Fibroblast of mammary gland (primary cell): ENCODE results near the gene MOB3B.
"Not testable (repeated sequence)": the region's sequence is repeated elsewhere in the genome, so short reads cannot be mapped to it uniquely, and the experiment has no call there.

Experiments
- DNase-seq: peaks from one replicate; pipeline ENCODE4 v3.0.0-alpha.2; 2010; ENCODE audit warnings: low read depth
- H3K4me3 ChIP-seq: 2 replicates; pipeline ENCODE4 v1.5.1; 2011; ENCODE audit warnings: low read depth, mild to moderate bottlenecking, low read length, moderate library complexity; ENCODE audit not compliant: control insufficient read depth
- CTCF ChIP-seq: conservative IDR thresholded peaks from 2 replicates; pipeline ENCODE4 v1.5.1; 2011; ENCODE audit warnings: low read depth, low read length, inconsistent platforms; ENCODE audit not compliant: control insufficient read depth, insufficient read depth

MOB3B gene

GRCh38 chr9:27470291-27470856, 59.2 kb downstream of the MOB3B start:
- no peak overlapping the region for H3K4me3 ChIP-seq
- TF ChIP-seq CTCF = no peak
- no peak for DNase-seq

DNA sequence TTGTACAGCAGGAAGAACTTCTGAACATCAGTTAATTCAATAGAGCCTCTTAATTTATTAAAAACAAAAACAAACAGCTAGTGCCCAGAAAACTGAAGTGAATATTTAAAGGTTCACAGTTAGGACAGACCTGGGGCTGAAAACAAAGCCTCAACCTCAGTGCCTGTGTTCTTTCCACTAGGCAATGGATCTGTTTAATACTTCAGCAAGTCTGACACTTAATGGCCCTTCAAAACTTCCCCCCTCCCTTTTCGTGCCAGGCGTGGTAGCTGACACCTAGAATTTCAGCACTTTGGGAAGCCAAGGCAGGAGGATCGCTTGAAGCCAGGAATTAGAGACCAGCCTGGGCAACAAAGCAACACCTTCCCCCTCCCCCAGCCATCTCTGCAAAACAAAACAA, 60.1 kb downstream of the MOB3B start:
- H3K4me3 ChIP-seq = no peak overlapping the region
- TF ChIP-seq CTCF = no peak
- no peak for DNase-seq

DNA sequence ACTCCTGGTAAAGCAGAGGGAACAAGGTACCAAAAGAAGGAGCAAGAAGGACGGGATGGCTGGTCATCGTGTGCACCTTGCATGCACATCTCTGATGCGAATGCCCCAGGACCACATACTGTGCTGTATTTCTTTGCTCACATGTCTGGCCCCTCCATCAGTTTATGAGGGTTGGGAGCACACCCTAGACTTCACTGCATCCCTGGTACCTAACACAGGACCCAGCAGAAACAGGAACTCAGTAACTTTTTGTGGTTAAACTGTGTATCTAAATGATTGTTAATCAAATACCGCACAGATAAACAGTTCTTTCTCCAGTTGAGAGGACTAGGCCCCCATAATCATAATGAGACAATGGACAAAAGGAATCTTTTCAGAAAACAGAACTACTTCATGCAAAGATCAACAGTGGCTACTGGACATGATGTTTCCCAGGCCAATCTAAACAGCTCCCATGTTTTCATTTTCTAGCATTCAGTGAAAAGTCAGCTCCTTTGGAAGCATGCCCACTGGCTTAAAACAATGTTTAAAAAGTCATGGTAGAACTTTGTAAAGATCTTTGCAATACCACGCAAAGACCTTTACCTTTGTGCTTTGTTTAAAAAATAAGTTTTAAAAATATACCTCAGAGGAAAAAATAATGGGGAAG, 61.0 kb downstream of the MOB3B start:
- DNase-seq = no peak
- TF ChIP-seq CTCF = no peak
- no peak overlapping the region for H3K4me3 ChIP-seq

DNA sequence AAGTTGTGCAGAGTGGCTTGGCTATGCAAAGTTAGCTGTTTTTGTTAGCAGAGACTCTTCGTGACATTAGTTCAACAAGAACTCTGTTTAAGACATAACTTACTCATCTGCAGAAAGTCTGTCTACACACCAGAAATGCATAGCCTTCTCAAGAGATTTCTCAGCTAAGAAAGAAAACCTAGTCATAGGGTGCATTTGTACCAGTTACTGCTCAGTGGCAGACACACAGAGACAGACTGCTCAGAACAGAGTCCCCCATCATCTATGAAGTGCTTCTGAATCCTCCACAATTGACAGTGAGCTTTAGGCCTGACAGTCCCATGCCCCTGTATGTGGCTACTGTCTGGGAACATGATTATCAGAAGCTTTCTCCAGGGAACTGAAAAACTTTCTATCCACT, 61.6 kb downstream of the MOB3B start:
- DNase-seq = no peak
- H3K4me3 ChIP-seq = no peak overlapping the region
- no peak for TF ChIP-seq CTCF

DNA sequence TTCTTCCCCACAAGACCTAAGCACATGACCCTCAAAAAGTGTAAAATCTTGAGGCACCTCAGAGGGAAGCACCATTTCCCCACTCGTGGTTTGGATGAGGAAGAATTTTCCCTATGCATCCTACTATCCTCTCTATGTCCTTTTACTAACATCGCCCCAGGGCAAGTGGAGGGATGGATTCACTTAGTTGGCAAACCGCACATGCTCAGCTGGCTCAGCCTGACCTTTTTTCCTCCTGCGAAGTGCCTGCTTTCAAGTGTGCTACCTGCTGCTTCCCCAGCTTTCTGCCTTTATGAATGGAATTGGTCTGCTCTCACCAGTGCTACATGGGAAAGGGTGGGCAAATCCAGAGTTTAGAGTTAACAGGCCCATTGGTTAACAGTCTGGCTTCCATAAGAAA, 62.1 kb downstream of the MOB3B start:
- no peak for DNase-seq
- H3K4me3 ChIP-seq = no peak overlapping the region
- TF ChIP-seq CTCF = no peak

- not testable (repeated sequence) for DNase-seq, H3K4me3 ChIP-seq
Observed at GRCh38 chr9:27466516-27466915, 63.1 kb downstream of the MOB3B start.

- not testable (repeated sequence) for DNase-seq, H3K4me3 ChIP-seq
Observed at GRCh38 chr9:27464950-27465349, 64.7 kb downstream of the MOB3B start.

DNA sequence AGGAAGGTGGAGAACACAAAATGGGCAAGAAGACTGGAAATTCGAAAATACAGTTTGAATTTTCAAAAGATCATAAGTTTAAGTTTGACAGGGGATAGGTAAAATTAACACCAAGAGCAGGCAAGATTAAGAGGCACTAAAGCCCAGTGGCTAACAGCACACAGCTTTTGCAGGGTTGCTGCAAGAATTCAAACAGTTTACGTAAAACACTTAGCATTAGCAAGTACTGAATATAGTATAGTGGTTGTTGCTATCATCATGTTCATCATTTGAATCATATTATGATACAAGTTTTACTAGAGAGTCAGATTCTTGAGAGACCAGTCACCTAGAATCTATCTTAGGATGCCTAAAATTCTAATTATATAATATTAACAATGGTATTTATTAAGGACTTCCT, 66.8 kb downstream of the MOB3B start:
- no peak for DNase-seq
- H3K4me3 ChIP-seq = no peak overlapping the region
- no peak for TF ChIP-seq CTCF
